ENCODE results near the gene CHRM3.

CHRM3 gene

GRCh38 chr1:239417221-239417620, 30.9 kb downstream of the CHRM3 start:
- DNase-seq: no peak

GRCh38 chr1:239417986-239418640, 31.7 kb downstream of the CHRM3 start:
- DNase-seq: no peak

GRCh38 chr1:239418681-239419080, 32.3 kb downstream of the CHRM3 start:
- DNase-seq: no peak

GRCh38 chr1:239421811-239422210, 35.4 kb downstream of the CHRM3 start:
- peak; percentile 50 for DNase-seq

GRCh38 chr1:239422818-239423217, 36.5 kb downstream of the CHRM3 start:
- DNase-seq: no peak

GRCh38 chr1:239426821-239427475, 40.6 kb downstream of the CHRM3 start:
- no peak for DNase-seq

- DNase-seq: no peak
Observed at GRCh38 chr1:239427712-239428111, 41.3 kb downstream of the CHRM3 start.

GRCh38 chr1:239428120-239428710, 41.8 kb downstream of the CHRM3 start:
- no peak for DNase-seq

- DNase-seq: no peak
Observed at GRCh38 chr1:239429163-239429562, 42.8 kb downstream of the CHRM3 start.

- no peak for DNase-seq
Observed at GRCh38 chr1:239432255-239432654, 45.9 kb downstream of the CHRM3 start.

- no peak for DNase-seq
Observed at GRCh38 chr1:239434181-239434580, 47.8 kb downstream of the CHRM3 start.

Measured in NCI-H2081 treated with DMSO at 0.1 percent for 48 hours (cell line).